WTC11 (cell line): ENCODE results near the gene CD69.

Experiments
- ATF1 ChIP-seq: sonication (generic); formaldehyde crosslinking; IDR thresholded peaks from 2 replicates; pipeline ENCODE4 v1.8.1; 2023; ENCODE audit warnings: mild to moderate bottlenecking, moderate library complexity, missing genetic modification reagents
- ATF3 ChIP-seq: sonication (generic); formaldehyde crosslinking; conservative IDR thresholded peaks from 2 replicates; pipeline ENCODE4 v1.8.1; 2022; ENCODE audit warnings: mild to moderate bottlenecking, missing genetic modification reagents
- CDX4 ChIP-seq: fragments of 250-450 bp; sonication (Bioruptor Pico); IDR thresholded peaks from 2 replicates; pipeline ENCODE4 v1.9.0; 2021; ENCODE audit warnings: moderate library complexity, mild to moderate bottlenecking, inconsistent platforms, borderline replicate concordance
- CREB1 ChIP-seq: sonication (generic); formaldehyde crosslinking; IDR thresholded peaks from 2 replicates; pipeline ENCODE4 v1.8.0; 2023; ENCODE audit warnings: mild to moderate bottlenecking, missing genetic modification reagents
- CTCF ChIP-seq: fragments of 200-600 bp; IDR thresholded peaks from 2 replicates; pipeline ENCODE4 v1.8.0; 2022; ENCODE audit warnings: antibody characterized with exemption
- GRHL2 ChIP-seq: fragments of 250-450 bp; sonication (Bioruptor Pico); IDR thresholded peaks from 2 replicates; pipeline ENCODE4 v1.8.0; 2022; ENCODE audit warnings: mild to moderate bottlenecking, moderate library complexity; ENCODE audit not compliant: insufficient replicate concordance, severe bottlenecking
- NFYB ChIP-seq: sonication (generic); formaldehyde crosslinking; conservative IDR thresholded peaks from 2 replicates; pipeline ENCODE4 v1.8.0; 2022; ENCODE audit warnings: low read depth, missing genetic modification reagents
- NR3C1 ChIP-seq: sonication (generic); formaldehyde crosslinking; conservative IDR thresholded peaks from 2 replicates; pipeline ENCODE4 v1.8.1; 2023; ENCODE audit warnings: low read depth, mild to moderate bottlenecking, missing genetic modification reagents
- SMAD3 ChIP-seq: sonication (generic); formaldehyde crosslinking; IDR thresholded peaks from 2 replicates; pipeline ENCODE4 v1.8.0; 2022; ENCODE audit warnings: missing genetic modification reagents, mild to moderate bottlenecking, borderline replicate concordance
- SP1 ChIP-seq: sonication (generic); formaldehyde crosslinking; conservative IDR thresholded peaks from 2 replicates; pipeline ENCODE4 v1.8.1; 2022; ENCODE audit warnings: missing genetic modification reagents
- ZBTB21 ChIP-seq: sonication (generic); formaldehyde crosslinking; IDR thresholded peaks from 2 replicates; pipeline ENCODE4 v1.8.1; 2023; ENCODE audit warnings: mild to moderate bottlenecking, missing genetic modification reagents, borderline replicate concordance

- TF ChIP-seq CTCF (no peak), SP1 (CRISPR knock-in tag) (no peak), CDX4 (CRISPR knock-in tag) (no peak), GRHL2 (no peak), SMAD3 (CRISPR knock-in tag) (no peak), NR3C1 (no peak), CREB1 (CRISPR knock-in tag) (no peak), ATF3 (CRISPR knock-in tag) (no peak), NFYB (CRISPR knock-in tag) (no peak), ATF1 (CRISPR knock-in tag) (no peak), ZBTB21 (CRISPR knock-in tag) (no peak)
Measured at GRCh38 chr12:9760699-9761418, at the start of gene CD69.
